Endometrium (tissue), 2 donors: ENCODE results near the gene ZNF575.
"Not testable (repeated sequence)": the region's sequence is repeated elsewhere in the genome, so short reads cannot be mapped to it uniquely, and the experiment has no call there.

ENCODE experiments used
- FAIRE-seq: peaks from 2 replicates; lab custom pipeline; 2012; peaks lifted over from hg19 to GRCh38; lab: Jason Lieb, UNC
- donor health status: control.
- donor health status: control.

ZNF575 gene

GRCh38 chr19:43511324-43511723 lies 21.7 kb upstream of the ZNF575 start:
- no peak for FAIRE-seq

DNA sequence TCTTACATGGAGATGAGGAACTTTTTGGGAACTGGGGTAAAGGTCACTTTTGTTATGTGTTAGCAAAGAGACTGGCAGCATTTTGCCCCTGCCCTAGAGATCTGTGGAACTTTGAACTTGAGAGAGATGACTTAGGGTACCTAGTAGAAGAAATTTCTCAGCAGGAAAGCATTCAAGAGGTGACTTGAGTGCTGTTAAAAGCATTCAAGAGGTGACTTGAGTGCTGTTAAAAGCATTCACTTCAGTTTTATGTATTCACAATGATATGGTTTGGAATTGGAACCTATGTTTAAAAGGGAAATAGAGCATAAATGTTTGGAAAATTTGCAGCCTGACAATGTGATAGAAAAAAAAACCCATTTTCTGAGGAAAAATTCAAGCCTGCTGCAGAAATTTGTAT lies 20.6 kb upstream of the ZNF575 start:
- not testable (repeated sequence) for FAIRE-seq

DNA sequence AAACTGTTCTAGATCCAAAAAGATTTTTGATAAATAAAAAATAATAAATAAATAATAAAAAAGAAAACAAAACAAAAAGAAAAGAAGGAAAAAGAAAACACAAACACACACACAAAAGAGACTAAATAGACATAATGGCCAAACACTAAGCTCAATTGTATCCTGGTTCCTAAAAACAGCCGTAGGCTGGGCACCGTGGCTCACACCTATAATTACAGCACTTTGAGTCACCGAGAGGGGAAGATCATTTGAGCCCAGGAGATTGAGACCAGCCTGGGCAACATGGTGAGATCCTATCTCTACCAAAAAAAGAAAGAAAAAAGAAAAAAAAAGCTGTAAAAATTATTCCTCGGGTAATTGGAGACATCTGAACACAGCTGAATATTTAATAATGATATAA lies 14.9 kb upstream of the ZNF575 start:
- peak; percentile 57 for FAIRE-seq

- no peak for FAIRE-seq
Observed at GRCh38 chr19:43519436-43520088, 13.4 kb upstream of the ZNF575 start.

DNA sequence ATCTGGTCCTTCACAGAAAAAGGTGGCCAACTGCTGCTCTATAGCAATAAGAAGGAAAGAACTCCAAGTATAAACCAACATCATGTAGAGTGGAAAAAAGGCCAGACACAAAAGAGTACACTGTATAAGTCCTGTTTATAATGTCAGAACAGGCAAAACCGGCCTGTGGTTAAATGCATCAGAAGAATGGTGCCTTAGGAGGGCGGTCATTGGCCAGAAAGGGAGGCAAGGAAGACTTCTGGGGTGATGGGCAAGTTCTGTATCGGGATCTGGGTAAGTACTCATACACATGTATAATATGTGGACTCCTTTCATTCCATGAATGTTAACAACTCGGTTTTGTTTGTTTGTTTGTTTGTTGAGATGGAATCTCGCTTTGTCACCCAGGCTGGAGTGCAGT lies 10.1 kb upstream of the ZNF575 start:
- no peak for FAIRE-seq

DNA sequence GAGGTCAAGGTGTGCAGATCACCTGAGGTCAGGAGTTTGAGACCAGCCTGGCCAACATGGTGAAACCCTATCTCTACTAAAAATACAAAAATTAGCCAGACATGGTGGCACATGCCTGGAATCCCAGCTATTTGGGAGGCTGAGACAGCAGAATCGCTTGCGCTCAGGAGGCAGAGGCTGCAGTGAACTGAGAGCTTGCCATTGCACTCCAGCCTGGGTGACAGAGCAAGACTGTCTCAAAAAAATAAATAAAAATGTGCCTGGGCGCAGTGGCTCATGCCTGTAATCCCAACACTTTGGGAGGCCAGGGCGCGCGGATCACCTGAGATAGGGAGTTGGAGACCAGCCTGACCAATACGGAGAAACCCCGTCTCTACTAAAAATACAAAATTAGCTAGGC lies 9.3 kb upstream of the ZNF575 start:
- FAIRE-seq = not testable (repeated sequence)

DNA sequence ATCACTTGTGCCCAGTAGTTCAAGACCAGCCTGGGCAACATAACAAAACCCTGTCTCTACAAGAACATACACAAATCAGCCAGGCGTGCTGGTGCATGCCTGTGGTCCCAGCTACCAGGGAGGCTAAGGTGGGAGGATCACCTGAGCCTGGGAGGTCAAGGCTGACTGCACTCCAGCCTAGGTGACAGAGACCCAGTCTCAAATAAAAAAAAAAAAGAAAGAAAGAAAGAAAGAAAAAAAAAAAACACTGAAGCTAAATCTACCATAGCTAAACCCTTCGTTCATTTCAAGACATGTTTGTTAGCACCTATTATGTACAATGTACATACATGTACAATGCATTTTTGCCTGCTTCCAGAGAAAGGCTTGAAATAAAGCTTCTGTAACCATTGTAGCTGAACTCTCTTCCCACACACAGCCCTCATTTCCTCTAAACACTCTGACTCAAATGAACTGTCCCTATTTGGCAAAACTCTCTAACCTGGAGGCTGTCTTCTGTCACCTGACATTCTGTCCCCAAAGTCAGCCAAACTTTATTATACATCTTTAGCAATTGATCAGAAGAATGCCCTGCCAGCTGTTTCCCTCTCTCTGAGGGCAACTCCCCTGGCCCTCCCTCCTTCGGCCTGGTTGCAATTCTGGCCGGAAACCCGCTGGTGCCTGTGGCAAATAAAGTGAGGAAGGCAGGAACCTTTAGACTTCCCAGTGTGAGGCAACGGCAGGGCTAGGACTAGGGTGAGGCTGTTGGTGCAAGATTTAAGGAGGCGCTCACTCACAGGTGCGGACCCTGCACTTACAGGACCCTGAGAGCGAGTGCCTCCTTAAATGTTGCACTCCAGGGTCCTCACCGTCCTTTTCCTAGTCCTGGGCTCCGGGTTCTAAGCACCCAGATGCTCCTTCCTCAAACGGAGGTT lies 7.8 kb upstream of the ZNF575 start:
- FAIRE-seq = no peak

DNA sequence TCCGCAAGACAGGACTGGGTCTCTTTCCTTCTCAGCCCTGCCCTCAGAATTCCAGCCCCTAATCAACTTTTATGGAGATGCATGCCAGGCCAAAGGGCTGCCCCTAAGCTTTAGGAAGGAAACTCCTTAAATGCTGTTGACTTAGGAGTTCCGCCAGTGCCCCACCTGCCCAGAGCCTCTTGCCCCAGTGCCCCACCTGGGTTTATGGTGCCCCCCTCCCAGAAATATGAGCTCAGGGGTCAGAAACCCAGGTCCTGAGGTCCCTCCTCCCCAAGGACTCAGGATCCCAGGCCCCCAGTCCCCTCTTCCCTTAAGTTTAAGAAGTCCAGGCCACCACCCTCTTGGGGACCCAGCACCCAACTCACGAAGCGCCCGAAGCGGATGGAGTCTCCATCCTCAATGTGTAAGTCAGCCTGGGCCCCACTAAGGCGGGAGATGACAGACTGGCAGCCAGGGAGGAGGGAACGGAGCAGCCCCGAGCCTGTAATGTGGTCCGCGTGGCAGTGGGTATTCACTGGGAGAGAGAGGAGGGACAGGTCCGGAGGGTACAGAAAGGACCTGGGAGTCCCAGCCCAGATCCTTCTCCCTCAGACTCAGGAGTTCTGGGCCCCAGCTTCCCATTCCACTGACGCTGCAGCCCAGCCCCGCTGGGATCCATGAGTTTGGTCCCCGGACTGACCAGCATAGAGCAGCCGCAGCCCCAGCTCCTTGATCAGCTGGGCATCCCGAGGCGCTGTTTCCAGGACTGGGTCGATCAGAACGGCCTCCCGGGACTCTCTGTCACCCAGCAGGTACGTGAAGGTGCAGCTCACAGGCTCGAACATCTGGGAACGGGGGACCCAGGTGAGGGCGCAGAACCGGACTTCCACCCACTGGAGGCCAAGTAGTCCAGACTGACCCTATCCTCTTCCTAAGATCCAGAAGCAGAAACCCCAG lies 6.9 kb upstream of the ZNF575 start:
- no peak for FAIRE-seq

- no peak for FAIRE-seq
Observed at GRCh38 chr19:43526884-43527859, 5.8 kb upstream of the ZNF575 start, which contains the start of gene ETHE1. ETHE1 (minus strand) TSS chr19:43527201; CDS start chr19:43527177, 24 bp downstream.

DNA sequence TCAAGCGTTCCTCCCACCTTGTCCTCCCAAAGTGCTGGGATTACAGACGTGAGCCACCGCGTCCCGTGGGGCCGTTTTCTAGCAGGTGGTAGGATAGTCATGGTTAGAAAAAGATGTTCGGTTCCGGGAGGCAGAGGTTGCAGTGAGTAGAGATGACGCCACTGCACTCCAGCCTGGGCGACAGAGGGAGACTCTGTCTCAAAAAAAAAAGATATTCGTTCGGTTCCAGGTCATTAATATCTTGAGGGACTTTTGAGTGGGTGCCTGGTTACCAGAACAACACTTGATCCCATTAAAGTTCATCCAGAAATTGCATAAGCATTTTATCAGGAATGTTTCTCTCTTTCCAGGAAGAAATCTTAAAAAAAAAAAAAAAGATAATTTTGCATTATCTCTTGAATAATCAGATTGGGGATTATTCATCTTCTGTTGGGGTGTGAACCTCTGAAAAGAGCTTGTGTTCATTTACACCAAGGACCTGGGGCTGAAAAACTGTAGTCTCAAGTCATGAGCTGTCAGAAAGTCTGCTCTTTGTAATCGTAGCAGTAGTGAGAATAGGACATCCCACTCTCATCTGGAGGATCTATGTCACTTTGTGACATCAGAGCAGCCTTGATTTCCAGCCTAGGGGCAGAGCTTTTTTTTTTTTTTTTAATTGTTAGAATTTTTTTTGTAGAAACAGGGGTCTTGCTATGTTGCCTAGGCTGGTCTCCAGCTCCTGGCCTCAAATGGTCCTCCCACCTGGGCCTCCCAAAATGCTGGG lies 4.9 kb upstream of the ZNF575 start:
- FAIRE-seq = no peak

DNA sequence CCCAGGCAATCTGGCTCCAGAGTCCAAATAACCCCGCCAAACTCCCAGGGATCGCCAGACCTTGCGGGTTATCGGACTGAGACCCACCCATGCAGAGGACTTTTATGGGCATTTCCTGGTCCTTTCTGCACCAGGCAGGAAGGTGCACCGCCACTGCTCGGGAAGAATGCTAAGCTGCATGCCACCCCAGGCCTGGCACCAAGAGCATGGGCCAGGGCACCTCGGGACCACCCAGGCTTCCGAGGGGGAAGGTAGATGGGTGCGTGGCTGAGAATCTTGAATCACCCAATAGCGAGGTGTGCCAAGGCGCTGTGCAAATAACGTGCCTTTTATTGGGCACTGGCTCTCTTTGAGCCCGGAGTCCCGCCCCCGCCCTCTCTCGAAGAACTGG lies 422 bp upstream of the ZNF575 start:
- no peak for FAIRE-seq

- FAIRE-seq = peak; percentile 99
Observed at GRCh38 chr19:43533546-43534304, 737 bp downstream of the ZNF575 start.

- FAIRE-seq = no peak
Observed at GRCh38 chr19:43534305-43534815, 1.4 kb downstream of the ZNF575 start.

DNA sequence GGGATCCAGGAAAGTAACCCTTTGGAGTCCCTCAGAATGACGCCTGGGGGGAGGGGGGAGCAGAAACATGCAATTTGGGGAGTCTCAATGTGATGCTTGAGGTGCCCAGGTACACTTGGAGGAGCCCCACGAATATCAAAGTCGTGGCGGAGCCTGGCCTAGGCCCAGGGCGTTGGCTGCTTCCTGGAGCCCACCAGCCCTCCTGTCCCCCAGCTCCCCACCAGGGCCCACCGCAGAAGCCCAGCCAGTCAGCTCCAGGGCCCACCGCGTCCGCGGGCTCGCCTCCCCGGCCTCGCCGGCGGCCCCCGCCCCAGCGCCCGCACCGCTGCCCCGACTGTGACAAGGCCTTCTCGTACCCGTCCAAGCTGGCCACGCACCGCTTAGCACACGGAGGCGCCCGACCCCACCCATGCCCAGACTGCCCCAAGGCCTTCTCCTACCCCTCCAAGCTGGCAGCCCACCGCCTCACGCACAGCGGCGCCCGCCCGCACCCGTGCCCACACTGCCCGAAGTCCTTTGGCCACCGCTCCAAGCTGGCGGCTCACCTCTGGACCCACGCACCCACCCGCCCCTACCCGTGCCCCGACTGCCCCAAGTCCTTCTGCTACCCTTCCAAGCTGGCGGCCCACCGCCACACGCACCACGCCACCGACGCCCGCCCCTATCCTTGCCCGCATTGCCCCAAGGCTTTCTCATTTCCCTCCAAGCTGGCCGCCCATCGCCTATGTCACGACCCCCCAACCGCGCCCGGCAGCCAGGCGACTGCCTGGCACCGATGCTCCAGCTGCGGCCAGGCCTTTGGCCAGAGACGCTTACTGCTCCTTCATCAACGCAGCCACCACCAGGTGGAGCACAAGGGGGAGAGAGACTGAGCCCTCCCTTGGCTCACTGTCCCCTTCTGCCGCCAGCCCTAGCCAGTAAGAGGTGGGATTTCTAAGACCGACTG lies 2.1 kb downstream of the ZNF575 start:
- FAIRE-seq = no peak

- FAIRE-seq = no peak
Observed at GRCh38 chr19:43538922-43539321, 5.9 kb downstream of the ZNF575 start.

- FAIRE-seq = no peak
Observed at GRCh38 chr19:43540381-43540780, 7.4 kb downstream of the ZNF575 start.

- no peak for FAIRE-seq
Observed at GRCh38 chr19:43541920-43542650, 9.1 kb downstream of the ZNF575 start.
